GM10266 (cell line): ENCODE data around the gene SLC35F4.

Experiments
- DNase-seq: peaks from one replicate; pipeline ENCODE4 v3.0.0; 2012; ENCODE audit errors: extremely low spot score
- TF ChIP-seq, protein P1 (sequence below): IDR thresholded peaks from 2 replicates; pipeline ENCODE4 v1.5.1; 2012; ENCODE audit warnings: mild to moderate bottlenecking, low read depth; ENCODE audit not compliant: control insufficient read depth, insufficient read depth; ENCODE audit errors: missing control alignments

Gene SLC35F4

DNA sequence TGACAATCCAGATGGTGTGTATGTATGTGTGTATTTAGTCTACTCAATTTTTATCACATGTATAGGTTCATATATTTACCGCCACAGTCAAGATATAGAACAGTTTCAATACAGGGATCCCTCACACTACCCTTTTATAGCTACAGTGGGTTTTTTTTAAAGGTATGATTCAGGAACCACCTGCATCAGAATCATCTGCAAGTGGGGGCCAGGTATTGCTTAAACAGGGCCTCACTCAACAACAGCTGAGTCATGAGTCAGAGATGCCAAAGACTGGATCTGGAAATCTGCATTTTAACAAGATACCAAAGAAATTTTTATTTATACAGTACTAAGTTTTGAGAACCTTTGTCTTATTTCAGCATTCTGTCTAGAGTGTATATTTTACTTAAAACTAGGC, 117.6 kb downstream of the SLC35F4 start:
- TF ChIP-seq, protein P1, sequence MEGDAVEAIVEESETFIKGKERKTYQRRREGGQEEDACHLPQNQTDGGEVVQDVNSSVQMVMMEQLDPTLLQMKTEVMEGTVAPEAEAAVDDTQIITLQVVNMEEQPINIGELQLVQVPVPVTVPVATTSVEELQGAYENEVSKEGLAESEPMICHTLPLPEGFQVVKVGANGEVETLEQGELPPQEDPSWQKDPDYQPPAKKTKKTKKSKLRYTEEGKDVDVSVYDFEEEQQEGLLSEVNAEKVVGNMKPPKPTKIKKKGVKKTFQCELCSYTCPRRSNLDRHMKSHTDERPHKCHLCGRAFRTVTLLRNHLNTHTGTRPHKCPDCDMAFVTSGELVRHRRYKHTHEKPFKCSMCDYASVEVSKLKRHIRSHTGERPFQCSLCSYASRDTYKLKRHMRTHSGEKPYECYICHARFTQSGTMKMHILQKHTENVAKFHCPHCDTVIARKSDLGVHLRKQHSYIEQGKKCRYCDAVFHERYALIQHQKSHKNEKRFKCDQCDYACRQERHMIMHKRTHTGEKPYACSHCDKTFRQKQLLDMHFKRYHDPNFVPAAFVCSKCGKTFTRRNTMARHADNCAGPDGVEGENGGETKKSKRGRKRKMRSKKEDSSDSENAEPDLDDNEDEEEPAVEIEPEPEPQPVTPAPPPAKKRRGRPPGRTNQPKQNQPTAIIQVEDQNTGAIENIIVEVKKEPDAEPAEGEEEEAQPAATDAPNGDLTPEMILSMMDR: no peak
- DNase-seq: no peak

GRCh38 chr14:57747036-57747435, 118.9 kb downstream of the SLC35F4 start:
- no peak for DNase-seq
- TF ChIP-seq, protein P1: no peak

DNA sequence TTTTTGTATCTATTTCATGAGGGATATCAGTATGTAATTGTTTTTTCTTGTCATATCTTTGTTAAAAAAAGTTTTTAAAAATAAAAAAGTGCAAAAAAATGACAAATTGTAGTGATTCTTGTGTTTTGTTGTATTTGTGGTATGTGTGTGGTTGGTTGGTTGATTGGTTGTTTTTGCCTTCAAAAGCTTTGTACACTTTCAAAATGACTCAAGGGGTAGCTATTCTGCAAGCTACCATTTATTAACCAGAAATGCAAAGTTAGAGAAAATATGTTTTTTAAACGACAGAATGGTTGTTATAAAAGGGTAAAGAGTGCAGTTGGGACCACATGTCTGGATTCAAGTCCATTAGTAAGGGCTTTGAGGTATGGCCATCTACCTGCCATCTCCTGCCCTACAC, 119.3 kb downstream of the SLC35F4 start:
- DNase-seq: no peak

DNA sequence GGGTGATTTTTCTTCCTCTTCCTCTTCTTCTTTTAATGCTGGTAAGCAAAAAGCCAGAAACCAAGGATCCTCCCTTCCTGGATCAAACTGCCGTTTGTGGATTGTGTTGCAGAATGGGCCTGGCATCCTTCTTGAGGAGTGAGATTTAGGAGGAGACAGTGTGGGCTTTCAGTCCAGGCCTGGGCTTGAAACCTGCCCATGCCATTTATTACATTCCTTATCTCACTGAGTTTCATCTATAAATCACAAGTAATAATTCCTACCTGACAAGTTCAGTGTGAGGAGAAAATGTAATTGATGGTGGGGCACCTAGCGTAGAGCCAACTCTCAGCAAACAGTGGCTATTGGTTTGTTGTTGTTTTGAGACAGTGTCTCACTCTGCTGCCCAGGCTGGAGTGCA, 126.4 kb downstream of the SLC35F4 start:
- TF ChIP-seq, protein P1: no peak
- no peak for DNase-seq

More for the DNA sequence above, 119.3 kb downstream of the SLC35F4 start:
- TF ChIP-seq, protein P1: no peak

DNA sequence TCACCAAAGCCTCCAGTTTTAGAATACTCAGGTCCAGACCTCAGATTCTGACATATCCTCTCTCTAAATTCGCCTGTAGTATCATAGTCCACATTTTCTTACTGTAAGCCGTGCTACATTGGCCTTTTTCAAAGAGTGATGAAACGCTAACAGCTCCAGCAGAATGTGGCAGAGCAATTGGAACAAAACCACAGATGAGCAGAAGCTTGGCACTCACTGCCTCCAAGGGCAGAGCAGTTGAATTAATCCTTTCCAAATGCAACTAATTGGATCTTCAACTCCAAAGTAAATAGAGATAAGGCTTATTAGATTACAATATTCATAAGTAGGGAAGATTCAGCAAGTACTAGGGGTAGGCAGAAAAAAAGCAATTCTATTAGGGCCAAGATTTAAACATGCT, 128.3 kb downstream of the SLC35F4 start:
- TF ChIP-seq, protein P1: no peak
- no peak for DNase-seq

GRCh38 chr14:57736391-57736790, 129.5 kb downstream of the SLC35F4 start:
- DNase-seq: no peak
- TF ChIP-seq, protein P1: no peak

DNA sequence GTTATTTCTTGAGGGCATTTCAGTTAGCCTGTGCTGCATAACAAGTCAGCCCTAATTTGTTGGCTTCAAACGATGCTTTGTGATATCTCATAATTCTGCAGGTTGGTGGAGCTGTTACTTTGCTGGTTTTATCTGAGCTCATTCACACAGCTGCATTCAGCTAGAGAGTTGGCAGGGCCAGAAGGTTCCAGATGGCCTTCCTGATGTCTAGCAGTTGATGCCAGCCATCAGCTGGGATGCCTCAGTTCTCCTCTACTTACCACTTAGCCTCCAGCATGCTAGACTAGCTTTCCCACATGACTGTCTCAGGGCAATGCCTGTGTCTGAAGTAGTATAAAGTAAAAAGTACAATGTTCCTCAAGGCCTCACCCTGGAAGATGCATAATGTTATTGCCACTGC, 130.6 kb downstream of the SLC35F4 start:
- DNase-seq: no peak
- TF ChIP-seq, protein P1: no peak
